A549 (cell line): Measurements from ENCODE around the gene NIP7. TPM values are rescaled to one million over a fixed set of nuclear protein-coding genes. Genes with fewer than 3 reads are reported as not detected.

Experiments used
- ATAC-seq, 2 experiments: fragments of 200-7000 bp in 1 of 2; fragments of >200 bp in 1 of 2; cut with Nextera tagmentation in 1 of 2; cut with Tn5 transposase in 1 of 2; 3 replicates each; pipeline versions ENCODE4 v1.8.0 to v1.9.1; 2018 to 2020; ENCODE audit warnings: mild to moderate bottlenecking in 1 of 2, moderate library complexity in 1 of 2
- CTCF ChIA-PET: fragments of 300-600 bp; sonication (Branson Sonifier 250); formaldehyde crosslinking; extraction: SDS; loops from one replicate; lab custom pipeline; 2021; ENCODE audit warnings: antibody characterized with exemption, inconsistent platforms; lab: Yijun Ruan, JAX
- POLR2A ChIA-PET: fragments of 350-600 bp; formaldehyde crosslinking; extraction: SDS; loops from one replicate; lab custom pipeline; 2021; ENCODE audit warnings: antibody characterized with exemption, inconsistent platforms; lab: Yijun Ruan, JAX
- DNase-seq, 2 experiments: peaks; one replicate each; pipeline versions ENCODE4 v3.0.0 to v3.0.0-alpha.2; 2011 to 2016; ENCODE audit warnings: low read depth in 1 of 2, low spot score in 1 of 2
- FAIRE-seq: peaks from 2 replicates; lab custom pipeline; 2011; peaks lifted over from hg19 to GRCh38; lab: Jason Lieb, UNC
- H3K27ac ChIP-seq, 2 experiments: fragments of >200 bp; sonication (Bioruptor Twin); formaldehyde crosslinking; 3 replicates each; pipeline ENCODE4 v1.5.1; 2016 to 2017
- H3K4me1 ChIP-seq: fragments of >200 bp; sonication (Bioruptor Twin); formaldehyde crosslinking; 3 replicates; pipeline ENCODE4 v1.6.1; 2016
- H3K4me2 ChIP-seq: fragments of >200 bp; sonication (Bioruptor Twin); formaldehyde crosslinking; 3 replicates; pipeline ENCODE4 v1.6.1; 2016
- H3K4me3 ChIP-seq: fragments of >200 bp; sonication (Bioruptor Twin); formaldehyde crosslinking; 3 replicates; pipeline ENCODE4 v1.5.1; 2016
- H3K9me3 ChIP-seq: fragments of >200 bp; sonication (Bioruptor Twin); formaldehyde crosslinking; 3 replicates; pipeline ENCODE4 v1.6.1; 2016
- BCL3 ChIP-seq: fragments of >200 bp; sonication (Bioruptor Twin); formaldehyde crosslinking; IDR thresholded peaks from 3 replicates; pipeline ENCODE4 v1.6.1; 2016
- BHLHE40 ChIP-seq: IDR thresholded peaks from 2 replicates; pipeline ENCODE4 v1.6.1; 2012; ENCODE audit warnings: low read depth, low read length, inconsistent platforms
- CBX8 ChIP-seq: fragments of 200-600 bp; sonication (generic); IDR thresholded peaks from 2 replicates; pipeline ENCODE4 v1.6.1; 2016
- CEBPB ChIP-seq, 2 experiments: fragments of >200 bp in 1 of 2; sonication (Bioruptor Twin) in 1 of 2; formaldehyde crosslinking in 1 of 2; IDR thresholded peaks; 2 replicates each; pipeline ENCODE4 v1.6.1; 2012 to 2016
- E2F6 ChIP-seq: IDR thresholded peaks from 2 replicates; pipeline ENCODE4 v1.6.1; 2012; ENCODE audit warnings: low read depth, borderline replicate concordance
- HDAC2 ChIP-seq: fragments of 200-600 bp; sonication (generic); IDR thresholded peaks from 2 replicates; pipeline ENCODE4 v1.6.1; 2016
- HES2 ChIP-seq: fragments of >200 bp; sonication (Bioruptor Twin); formaldehyde crosslinking; IDR thresholded peaks from 2 replicates; pipeline ENCODE4 v1.6.1; 2016
- HOXA7 ChIP-seq: fragments of 250-450 bp; sonication (Bioruptor Pico); IDR thresholded peaks from 2 replicates; pipeline ENCODE4 v1.5.0; 2020; ENCODE audit warnings: mild to moderate bottlenecking, moderate library complexity
- HOXB13 ChIP-seq: fragments of 250-450 bp; sonication (Bioruptor Pico); IDR thresholded peaks from 2 replicates; pipeline ENCODE4 v1.5.0; 2020; ENCODE audit warnings: low read depth, mild to moderate bottlenecking, moderate library complexity
- JUN ChIP-seq, 2 experiments: fragments of >200 bp; sonication (Bioruptor Twin); formaldehyde crosslinking; IDR thresholded peaks; 2 replicates in 1 of 2; 3 replicates in 1 of 2; pipeline ENCODE4 v1.6.1; 2016 to 2017
- JUNB ChIP-seq: fragments of >200 bp; sonication (Bioruptor Twin); formaldehyde crosslinking; IDR thresholded peaks from 2 replicates; pipeline ENCODE4 v1.6.1; 2016
- KDM1A ChIP-seq: fragments of 200-600 bp; sonication (generic); IDR thresholded peaks from 2 replicates; pipeline ENCODE4 v1.6.1; 2016; ENCODE audit warnings: low read depth, mild to moderate bottlenecking
- MAFK ChIP-seq: fragments of 450-650 bp; IDR thresholded peaks from 2 replicates; pipeline ENCODE4 v1.6.1; 2014; ENCODE audit not compliant: partially characterized antibody
- MAX ChIP-seq: IDR thresholded peaks from 2 replicates; pipeline ENCODE4 v1.6.1; 2012
- MAZ ChIP-seq: fragments of 150-350 bp; IDR thresholded peaks from 2 replicates; pipeline ENCODE4 v1.6.1; 2014; ENCODE audit warnings: antibody characterized with exemption, low read depth, low read length, borderline replicate concordance
- NR3C1 ChIP-seq: fragments of >200 bp; sonication (Bioruptor Twin); formaldehyde crosslinking; IDR thresholded peaks from 3 replicates; pipeline ENCODE4 v1.6.1; 2017
- POLR2A ChIP-seq: IDR thresholded peaks from 2 replicates; pipeline ENCODE4 v1.6.1; 2012; ENCODE audit warnings: mild to moderate bottlenecking, low read length
- POLR2AphosphoS2 ChIP-seq: conservative IDR thresholded peaks from 2 replicates; pipeline ENCODE4 v1.6.1; 2012; ENCODE audit warnings: low read length, improper control_type of control experiment, inconsistent platforms
- RAD21 ChIP-seq, 2 experiments: fragments of >200 bp in 1 of 2; sonication (Bioruptor Twin) in 1 of 2; formaldehyde crosslinking in 1 of 2; IDR thresholded peaks in 1 of 2; conservative IDR thresholded peaks in 1 of 2; 2 replicates in 1 of 2; 3 replicates in 1 of 2; pipeline ENCODE4 v1.6.1; 2012 to 2018; ENCODE audit warnings: inconsistent platforms in 1 of 2
- RARB ChIP-seq: fragments of 250-450 bp; sonication (Bioruptor Pico); IDR thresholded peaks from 2 replicates; pipeline ENCODE4 v1.8.0; 2021; ENCODE audit warnings: mild to moderate bottlenecking, moderate library complexity
- RNF2 ChIP-seq: fragments of 200-600 bp; sonication (generic); IDR thresholded peaks from 2 replicates; pipeline ENCODE4 v1.6.1; 2016; ENCODE audit warnings: low read depth, mild to moderate bottlenecking, antibody characterized with exemption, moderate library complexity, borderline replicate concordance
- SREBF2 ChIP-seq: fragments of 450-650 bp; IDR thresholded peaks from 2 replicates; pipeline ENCODE4 v1.6.1; 2014; ENCODE audit warnings: mild to moderate bottlenecking, moderate library complexity
- TP53 ChIP-seq: fragments of 250-450 bp; sonication (Bioruptor Pico); IDR thresholded peaks from 2 replicates; pipeline ENCODE4 v1.5.0; 2021; ENCODE audit warnings: mild to moderate bottlenecking, moderate library complexity
- ZSCAN20 ChIP-seq: fragments of 250-450 bp; sonication (Bioruptor Pico); IDR thresholded peaks from 2 replicates; pipeline ENCODE4 v1.8.0; 2022; ENCODE audit warnings: mild to moderate bottlenecking, moderate library complexity
- WGBS: methylation state at CpG from one replicate; pipeline ENCODE4 v1.1.6; 2017; ENCODE audit errors: missing lambda C conversion rate; 5-methylcytosine and 5-hydroxymethylcytosine counted together
- polyA plus RNA-seq, 4 experiments: library from polyadenylated mRNA; depleted of rRNA in 3 of 4; stranded (reverse); fragments of >200 nt; fragmentation: RNase III in 1 of 4; extraction: RNeasy Plus Mini Kit Qiagen cat#74134 plus additional on column Dnase treatment in 1 of 4; gene quantifications; 2 replicates in 3 of 4; 3 replicates in 1 of 4; pipeline ENCODE4 v1.2.3, GENCODE V29; 2011 to 2017

Gene NIP7
- polyA plus RNA-seq, 2 of the 4 experiments (the other 2 are of a cell fraction): 23.0 to 55.9 TPM

- 94% methylated on average over 5 of the region's 5 CpGs for whole genome bisulfite sequencing
- no peak for FAIRE-seq
- CTCF ChIA-PET: no interaction called here
- no peak overlapping the region for H3K27ac ChIP-seq
- peaks cover 9% of the 10 kb centered on the region; the same call in 2 of the 3 replicates for H3K4me1 ChIP-seq
- no peak overlapping the region for H3K4me2 ChIP-seq
- no peak for TF ChIP-seq HOXA7 (CRISPR knock-in tag)
- no peak for TF ChIP-seq CBX8
- no peak for TF ChIP-seq BCL3
- no peak for TF ChIP-seq POLR2A
- no peak for TF ChIP-seq RARB (CRISPR knock-in tag)
- TF ChIP-seq E2F6: no peak
- TF ChIP-seq KDM1A: no peak
- TF ChIP-seq TP53 (CRISPR knock-in tag): no peak
- TF ChIP-seq ZSCAN20 (CRISPR knock-in tag): no peak
- TF ChIP-seq HES2: no peak
- TF ChIP-seq SREBF2: no peak
- no peak for TF ChIP-seq RNF2
- TF ChIP-seq HDAC2: no peak
- TF ChIP-seq HOXB13 (CRISPR knock-in tag): no peak
- TF ChIP-seq MAX: no peak
- no peak for TF ChIP-seq MAZ
- no peak for TF ChIP-seq JUN (IDR thresholded peaks at IDR 0.05)
- TF ChIP-seq, all 56 proteins: peak for 0
- POLR2A ChIA-PET: no interaction called here
- ATAC-seq: no peak
- no peak for DNase-seq
- Histone ChIP-seq H3K9me3 (no peaks in the 10 kb centered on the region), H3K4me3 (no peak overlapping the region)
Observed at GRCh38 chr16:69344171-69344570, 4.6 kb downstream of the NIP7 start.

GRCh38 chr16:69345923-69346322 is 6.4 kb downstream of the NIP7 start:
- peaks cover 5% of the 10 kb centered on the region; the same call in 2 of the 3 replicates for H3K4me1 ChIP-seq
- no peak for DNase-seq
- TF ChIP-seq E2F6: no peak
- no peak for TF ChIP-seq JUNB
- TF ChIP-seq RNF2: no peak
- TF ChIP-seq RAD21 (conservative IDR thresholded peaks at IDR 0.05 in 1 of 2, IDR thresholded peaks at IDR 0.05 in 1 of 2): no peak
- TF ChIP-seq SREBF2: no peak
- no peak for TF ChIP-seq CEBPB (IDR thresholded peaks at IDR 0.05)
- TF ChIP-seq BHLHE40: no peak
- no peak for TF ChIP-seq KDM1A
- TF ChIP-seq NR3C1: no peak
- no peak for TF ChIP-seq POLR2AphosphoS2
- TF ChIP-seq JUN (IDR thresholded peaks at IDR 0.05): no peak
- TF ChIP-seq, all 56 proteins: peak for 0
- H3K4me3 ChIP-seq: no peak overlapping the region
- 87% methylated on average over 4 of the region's 4 CpGs for WGBS
- no peak overlapping the region for H3K27ac ChIP-seq
- H3K4me2 ChIP-seq: no peak overlapping the region
- FAIRE-seq (no peak), ATAC-seq (no peak)
- no peaks in the 10 kb centered on the region for H3K9me3 ChIP-seq
- CTCF ChIA-PET: no interaction called here
- POLR2A ChIA-PET: no interaction called here

- Histone ChIP-seq H3K27ac (no peak overlapping the region), H3K9me3 (no peaks in the 10 kb centered on the region), H3K4me1 (no peaks in the 10 kb centered on the region; the same call in 2 of the 3 replicates), H3K4me3 (no peak overlapping the region), H3K4me2 (no peak overlapping the region)
- TF ChIP-seq JUN (IDR thresholded peaks at IDR 0.05): no peak
- peak; percentile 12 for TF ChIP-seq MAFK
- ATAC-seq (peak in 1 of 2 experiments; percentile 32; a peak in 3 of 6 replicates), DNase-seq (no peak), FAIRE-seq (no peak)
- ChIA-PET POLR2A (no interaction called here), CTCF (interaction anchor here (0.6 to 1.6 kb wide), 2 partner anchors 8 to 30 kb away, joined by 3 read pairs; partner anchors contain the start of genes COG8 and NIP7)
- 92% methylated on average over 6 of the region's 6 CpGs for WGBS
Observed at GRCh38 chr16:69346683-69347082, 7.1 kb downstream of the NIP7 start.
